ENCODE measurements around the gene C10orf120. TPM values are rescaled to one million over a fixed set of nuclear protein-coding genes. Genes with fewer than 3 reads are reported as not detected.

Gene C10orf120
- total and polyA plus RNA-seq, 10 of the 15 experiments (the other 5 are each of a cell fraction or from before 2014, with no cell fraction given), result not detected

GRCh38 chr10:122689146-122689820 lies 10.4 kb downstream of the C10orf120 start:
- ChIA-PET POLR2A (no interaction called here), SMC1A (ENCODE audit: uncharacterized antibody, unreplicated experiment) (no interaction called here), RAD21 (ENCODE audit: unreplicated experiment) (no interaction called here), CTCF (interaction anchor here (1.6 kb wide), 1 partner anchor 40 kb away, joined by 4 read pairs; no protein-coding TSS in a partner anchor)
- Histone ChIP-seq H3K27ac (ENCODE audit: control insufficient read depth, insufficient read depth) (no peak overlapping the region), H3K9me3 (replicated peaks; ENCODE audit: control insufficient read depth, insufficient read depth, low read length) (no peaks in the 10 kb centered on the region), H3K27me3 (replicated peaks in 1 of 2; ENCODE audit: control insufficient read depth in 2 of 2, insufficient read depth in 2 of 2, low read length in 1 of 2) (no peaks in the 10 kb centered on the region), H3K4me3 (no peak overlapping the region), H3K79me2 (ENCODE audit: control insufficient read depth, insufficient read depth, low read length) (no peaks in the 10 kb centered on the region), H3K36me3 (ENCODE audit: control insufficient read depth in 2 of 2, insufficient read depth in 2 of 2, low read length in 1 of 2) (no peaks in the 10 kb centered on the region), H2AFZ (ENCODE audit: control insufficient read depth, low read depth, low read length) (no peak overlapping the region), H4K20me1 (ENCODE audit: control insufficient read depth, insufficient read depth) (no peaks in the 10 kb centered on the region), H3K4me2 (ENCODE audit: control insufficient read depth, insufficient read depth) (no peak overlapping the region), H3K9ac (ENCODE audit: control insufficient read depth, insufficient read depth, low read length) (no peak overlapping the region), H3K4me1 (ENCODE audit: control insufficient read depth, insufficient read depth, low read length) (no peaks in the 10 kb centered on the region)
- TF ChIP-seq ATF7 (IDR thresholded peaks at IDR 0.05; ENCODE audit: low read depth), result no peak
- no peak for TF ChIP-seq STAT3 (IDR thresholded peaks at IDR 0.05; ENCODE audit: low read depth, low read length)
- no peak for TF ChIP-seq NFYA (IDR thresholded peaks at IDR 0.05; ENCODE audit: borderline replicate concordance, low read depth, low read length)
- no peak for TF ChIP-seq TCF3 (IDR thresholded peaks at IDR 0.05; ENCODE audit: borderline replicate concordance, insufficient read depth, low read depth, low read length)
- TF ChIP-seq CHD4 (IDR thresholded peaks at IDR 0.05), result no peak
- TF ChIP-seq SMARCA5 (IDR thresholded peaks at IDR 0.05), result no peak
- no peak for TF ChIP-seq RCOR1 (conservative IDR thresholded peaks at IDR 0.05; ENCODE audit: low read depth, low read length)
- no peak for TF ChIP-seq E2F8 (IDR thresholded peaks at IDR 0.05; ENCODE audit: low read depth, partially characterized antibody)
- no peak for TF ChIP-seq PBX3 (IDR thresholded peaks at IDR 0.05; ENCODE audit: insufficient replicate concordance, low read depth, low read length)
- TF ChIP-seq BCLAF1 (IDR thresholded peaks at IDR 0.05), result no peak
- no peak for TF ChIP-seq CBX5 (IDR thresholded peaks at IDR 0.05; ENCODE audit: low read depth)
- no peak for TF ChIP-seq PML (IDR thresholded peaks at IDR 0.05; ENCODE audit: low read length)
- FAIRE-seq (no peak), ATAC-seq (no peak), DNase-seq (ENCODE audit: low read depth, low spot score) (no peak)
- intact Hi-C loops (cut with micrococcal nuclease; ENCODE audit: unreplicated experiment), result no loop called here
- in situ Hi-C loops (cut with MboI), result no loop called here
- BruUV-seq (replicated peaks), result no TSS peak
- 55% methylated on average over 6 of the region's 6 CpGs for WGBS (ENCODE audit: insufficient coverage, insufficient replicate concordance, low lambda C conversion rate, missing lambda C conversion rate)

Data from GM12878 (cell line).